ENCODE data around the gene VAT1L.
"Not testable (repeated sequence)": the region's sequence is repeated elsewhere in the genome, so short reads cannot be mapped to it uniquely, and the experiment has no call there.

The VAT1L gene

DNA sequence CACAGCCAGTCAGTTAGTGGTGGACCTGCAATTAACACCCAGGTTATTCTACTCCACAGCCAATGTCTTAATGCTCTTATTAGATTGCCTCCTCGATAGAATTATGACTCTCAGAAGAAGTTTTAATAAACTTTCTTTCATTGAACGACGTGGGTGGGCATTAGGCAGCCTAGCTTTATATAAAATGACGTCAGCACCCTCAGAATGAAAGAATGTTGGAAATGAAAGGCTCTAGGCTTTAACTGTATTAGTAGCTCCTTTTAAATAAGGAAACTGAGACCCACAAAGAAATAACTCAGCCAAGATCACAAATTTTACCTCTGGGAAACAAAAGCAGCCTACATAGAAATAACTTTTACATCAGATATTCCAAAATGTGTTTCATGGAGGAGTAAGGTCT lies 142.7 kb downstream of the VAT1L start:
- no peak overlapping the region for H3K4me3 ChIP-seq (ENCODE audit: low read depth, low read length)
- H3K79me2 ChIP-seq (ENCODE audit: control insufficient read depth, insufficient read depth, low read length, unreplicated experiment): no peaks in the 10 kb centered on the region
- H3K27me3 ChIP-seq (ENCODE audit: insufficient read depth, low read length): no peaks in the 10 kb centered on the region
- no peaks in the 10 kb centered on the region for H3K36me3 ChIP-seq (ENCODE audit: insufficient read depth, low read length)
- H3K4me1 ChIP-seq (ENCODE audit: control insufficient read depth, insufficient read depth, low read length, unreplicated experiment): no peaks in the 10 kb centered on the region
- no peak overlapping the region for H2AFZ ChIP-seq (ENCODE audit: low read length, unreplicated experiment)
- H3K27ac ChIP-seq (ENCODE audit: low read depth, low read length): no peak overlapping the region

DNA sequence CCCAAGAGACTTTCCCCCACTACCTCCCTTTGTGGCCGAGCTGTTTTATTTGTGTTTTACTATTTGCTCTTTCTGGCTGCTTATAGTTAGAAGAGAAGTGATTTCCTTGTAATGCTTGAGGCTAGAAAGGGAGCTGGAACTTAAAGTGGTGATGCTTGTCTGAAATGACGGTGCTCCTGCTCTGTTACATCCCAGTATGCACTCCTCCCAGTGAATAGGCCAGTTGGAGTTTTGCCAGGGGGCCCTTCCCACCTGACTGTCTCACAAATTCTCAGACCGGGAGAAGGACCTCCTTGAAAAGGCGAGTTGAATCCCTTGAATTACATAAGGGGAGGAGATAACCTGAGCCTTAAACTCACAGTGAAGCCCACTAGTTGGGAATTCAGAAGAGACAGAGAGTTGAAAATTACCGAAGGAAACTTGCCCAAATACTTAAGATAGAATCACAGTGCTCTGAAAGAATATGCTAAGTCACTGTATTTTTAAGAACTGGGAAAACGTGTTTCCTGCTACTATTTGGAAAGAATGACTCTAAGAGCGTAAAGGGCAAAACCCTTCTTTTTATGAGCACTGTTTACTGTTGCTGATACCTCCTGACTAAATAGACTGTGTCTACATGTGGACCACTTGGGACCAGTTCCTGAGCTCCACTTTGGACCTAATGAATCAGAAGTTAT lies 149.2 kb downstream of the VAT1L start:
- no peaks in the 10 kb centered on the region for H3K36me3 ChIP-seq (ENCODE audit: insufficient read depth, low read length)
- no peaks in the 10 kb centered on the region for H3K4me1 ChIP-seq (ENCODE audit: control insufficient read depth, insufficient read depth, low read length, unreplicated experiment)
- no peak overlapping the region for H3K4me3 ChIP-seq (ENCODE audit: low read depth, low read length)
- H3K27me3 ChIP-seq (ENCODE audit: insufficient read depth, low read length): no peaks in the 10 kb centered on the region
- H2AFZ ChIP-seq (ENCODE audit: low read length, unreplicated experiment): no peak overlapping the region
- no peak overlapping the region for H3K27ac ChIP-seq (ENCODE audit: low read depth, low read length)
- H3K79me2 ChIP-seq (ENCODE audit: control insufficient read depth, insufficient read depth, low read length, unreplicated experiment): no peaks in the 10 kb centered on the region

DNA sequence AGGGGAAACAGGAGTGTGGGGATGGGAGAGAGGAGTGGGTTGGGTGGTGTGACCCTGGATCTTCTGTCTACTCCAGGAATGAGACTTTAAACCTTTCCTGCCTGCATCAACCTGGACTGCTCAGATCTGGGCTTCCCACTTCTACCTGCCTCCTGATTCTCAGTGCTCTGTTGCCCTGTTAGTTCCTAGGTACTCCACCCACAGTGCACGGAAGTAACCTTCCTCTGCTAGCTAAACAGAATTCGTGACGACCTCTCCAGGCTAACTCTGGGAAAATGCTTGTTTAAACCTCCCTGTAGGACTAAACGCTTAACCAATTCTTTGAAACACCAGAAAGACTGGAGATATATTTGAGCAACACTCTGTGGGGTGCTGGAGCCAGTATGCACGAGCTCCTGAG lies 150.5 kb downstream of the VAT1L start:
- H3K27ac ChIP-seq (ENCODE audit: low read depth, low read length): no peak overlapping the region
- H3K79me2 ChIP-seq (ENCODE audit: control insufficient read depth, insufficient read depth, low read length, unreplicated experiment): no peaks in the 10 kb centered on the region
- no peak overlapping the region for H2AFZ ChIP-seq (ENCODE audit: low read length, unreplicated experiment)

DNA sequence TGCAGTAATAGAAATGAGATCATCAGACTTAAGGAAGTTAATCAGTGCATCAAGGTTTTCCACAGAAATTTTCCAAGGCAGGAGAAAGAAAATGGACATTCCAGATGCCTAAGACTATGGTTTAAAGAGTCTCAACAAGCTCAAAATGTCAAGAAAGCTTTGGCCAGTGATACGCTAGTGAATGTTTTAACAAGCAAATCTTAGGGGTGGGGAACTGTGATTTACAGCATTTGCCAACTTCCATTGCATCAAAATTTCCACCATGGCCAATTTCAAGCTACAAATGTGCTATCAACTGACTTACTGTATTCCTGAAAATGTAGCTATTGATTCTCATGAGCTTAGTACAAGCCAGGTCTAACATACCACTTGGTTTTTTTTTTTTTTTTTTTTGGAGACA lies 151.6 kb downstream of the VAT1L start:
- no peak overlapping the region for H3K4me3 ChIP-seq (ENCODE audit: low read depth, low read length)
- H3K27ac ChIP-seq (ENCODE audit: low read depth, low read length): no peak overlapping the region
- H3K27me3 ChIP-seq (ENCODE audit: insufficient read depth, low read length): no peaks in the 10 kb centered on the region
- H3K4me1 ChIP-seq (ENCODE audit: control insufficient read depth, insufficient read depth, low read length, unreplicated experiment): no peaks in the 10 kb centered on the region
- no peak overlapping the region for H2AFZ ChIP-seq (ENCODE audit: low read length, unreplicated experiment)
- no peaks in the 10 kb centered on the region for H3K36me3 ChIP-seq (ENCODE audit: insufficient read depth, low read length)
- no peaks in the 10 kb centered on the region for H3K79me2 ChIP-seq (ENCODE audit: control insufficient read depth, insufficient read depth, low read length, unreplicated experiment)

More for the DNA sequence above, 150.5 kb downstream of the VAT1L start:
- H3K27me3 ChIP-seq (ENCODE audit: insufficient read depth, low read length): no peaks in the 10 kb centered on the region
- no peaks in the 10 kb centered on the region for H3K36me3 ChIP-seq (ENCODE audit: insufficient read depth, low read length)
- no peak overlapping the region for H3K4me3 ChIP-seq (ENCODE audit: low read depth, low read length)
- no peaks in the 10 kb centered on the region for H3K4me1 ChIP-seq (ENCODE audit: control insufficient read depth, insufficient read depth, low read length, unreplicated experiment)

DNA sequence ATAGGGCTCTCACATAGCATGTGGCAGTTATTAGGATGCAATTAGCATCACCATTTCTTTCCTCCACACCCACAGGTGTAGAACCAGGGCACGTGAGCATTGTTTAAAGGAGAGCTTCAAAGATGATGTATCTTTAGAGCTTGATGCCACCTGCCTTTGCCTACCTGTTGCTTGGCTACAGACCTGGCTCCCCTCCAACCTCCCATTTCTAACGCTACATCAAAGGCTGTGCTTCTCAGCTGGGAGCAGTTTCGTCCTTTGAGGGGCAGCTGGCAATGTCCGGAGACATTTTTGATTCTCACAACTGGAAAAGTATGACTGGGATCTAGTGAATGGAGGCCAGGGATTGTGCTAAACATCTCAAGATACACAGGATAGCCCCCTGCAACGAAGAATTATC lies 155.4 kb downstream of the VAT1L start:
- Histone ChIP-seq H3K79me2 (ENCODE audit: control insufficient read depth, insufficient read depth, low read length, unreplicated experiment) (no peaks in the 10 kb centered on the region), H3K27ac (ENCODE audit: low read depth, low read length) (no peak overlapping the region), H3K4me1 (ENCODE audit: control insufficient read depth, insufficient read depth, low read length, unreplicated experiment) (no peaks in the 10 kb centered on the region), H3K4me3 (ENCODE audit: low read depth, low read length) (no peak overlapping the region), H3K27me3 (ENCODE audit: insufficient read depth, low read length) (no peaks in the 10 kb centered on the region), H2AFZ (ENCODE audit: low read length, unreplicated experiment) (no peak overlapping the region), H3K36me3 (ENCODE audit: insufficient read depth, low read length) (no peaks in the 10 kb centered on the region)

DNA sequence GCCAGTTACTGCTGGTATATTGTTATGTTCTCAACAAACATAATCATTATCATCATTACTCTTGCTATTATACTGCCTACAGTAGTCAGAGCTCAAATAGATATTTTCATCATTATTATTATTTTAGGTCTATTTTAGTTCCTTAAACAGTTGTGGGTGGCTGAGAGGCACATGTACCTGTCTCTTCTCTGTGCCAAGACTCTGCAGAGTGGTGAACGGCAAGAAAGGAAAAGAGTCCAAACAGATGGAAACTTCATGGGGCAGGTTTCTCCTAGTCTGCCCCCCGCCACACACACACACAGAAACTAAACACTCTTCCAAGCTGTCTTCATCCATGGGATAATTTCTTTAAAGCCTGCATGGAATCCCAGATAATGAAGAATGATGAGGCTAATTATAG lies 156.3 kb downstream of the VAT1L start:
- H3K79me2 ChIP-seq (ENCODE audit: control insufficient read depth, insufficient read depth, low read length, unreplicated experiment): no peaks in the 10 kb centered on the region
- no peaks in the 10 kb centered on the region for H3K27me3 ChIP-seq (ENCODE audit: insufficient read depth, low read length)
- no peaks in the 10 kb centered on the region for H3K36me3 ChIP-seq (ENCODE audit: insufficient read depth, low read length)
- H3K27ac ChIP-seq (ENCODE audit: low read depth, low read length): no peak overlapping the region
- no peaks in the 10 kb centered on the region for H3K4me1 ChIP-seq (ENCODE audit: control insufficient read depth, insufficient read depth, low read length, unreplicated experiment)
- no peak overlapping the region for H2AFZ ChIP-seq (ENCODE audit: low read length, unreplicated experiment)
- no peak overlapping the region for H3K4me3 ChIP-seq (ENCODE audit: low read depth, low read length)

DNA sequence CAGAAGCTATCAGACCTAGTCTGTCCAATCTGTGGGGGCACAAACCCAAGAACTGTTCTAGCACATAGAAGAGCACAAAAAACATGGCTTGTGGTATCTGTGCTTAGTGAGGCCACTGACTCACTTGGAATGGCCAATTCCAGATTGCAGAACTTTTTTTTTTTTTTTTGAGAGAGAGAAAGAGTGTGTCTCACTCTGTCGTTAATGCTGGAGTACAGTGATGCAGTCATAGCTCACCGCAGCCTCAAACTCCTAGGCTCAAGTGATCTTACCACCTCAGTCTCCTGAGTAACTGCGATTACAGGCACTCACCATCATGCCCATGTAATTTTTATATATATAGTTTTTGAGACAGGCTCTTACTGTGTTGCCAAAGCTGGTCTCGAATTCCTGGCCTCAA lies 156.8 kb downstream of the VAT1L start:
- Histone ChIP-seq H3K27ac (ENCODE audit: low read depth, low read length) (no peak overlapping the region), H3K79me2 (ENCODE audit: control insufficient read depth, insufficient read depth, low read length, unreplicated experiment) (no peaks in the 10 kb centered on the region), H3K4me1 (ENCODE audit: control insufficient read depth, insufficient read depth, low read length, unreplicated experiment) (no peaks in the 10 kb centered on the region), H2AFZ (ENCODE audit: low read length, unreplicated experiment) (no peak overlapping the region), H3K36me3 (ENCODE audit: insufficient read depth, low read length) (no peaks in the 10 kb centered on the region), H3K27me3 (ENCODE audit: insufficient read depth, low read length) (no peaks in the 10 kb centered on the region), H3K4me3 (ENCODE audit: low read depth, low read length) (no peak overlapping the region)

DNA sequence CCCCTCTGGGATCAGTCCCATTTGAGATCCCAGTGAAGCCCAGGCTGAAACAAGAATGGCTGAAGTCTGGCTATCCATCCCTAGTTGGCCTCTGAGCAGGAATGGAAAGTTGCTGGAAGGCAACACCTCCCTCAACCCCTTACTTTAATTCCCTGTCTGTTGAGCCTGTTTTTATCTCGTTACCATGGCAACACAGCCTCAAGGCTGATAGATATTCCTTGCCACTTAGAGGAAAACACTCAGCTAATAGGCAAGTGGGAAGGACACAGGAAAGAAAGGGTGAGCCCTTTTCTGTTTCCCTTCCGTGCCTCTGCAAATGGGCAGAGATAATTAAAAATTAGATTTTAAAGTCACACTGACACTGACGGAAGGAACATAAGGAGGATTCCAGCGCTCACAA lies 158.5 kb downstream of the VAT1L start:
- Histone ChIP-seq H3K4me1 (ENCODE audit: control insufficient read depth, insufficient read depth, low read length, unreplicated experiment) (no peaks in the 10 kb centered on the region), H3K27ac (ENCODE audit: low read depth, low read length) (no peak overlapping the region), H3K4me3 (ENCODE audit: low read depth, low read length) (no peak overlapping the region), H3K79me2 (ENCODE audit: control insufficient read depth, insufficient read depth, low read length, unreplicated experiment) (no peaks in the 10 kb centered on the region), H2AFZ (ENCODE audit: low read length, unreplicated experiment) (no peak overlapping the region), H3K27me3 (ENCODE audit: insufficient read depth, low read length) (no peaks in the 10 kb centered on the region), H3K36me3 (ENCODE audit: insufficient read depth, low read length) (no peaks in the 10 kb centered on the region)

DNA sequence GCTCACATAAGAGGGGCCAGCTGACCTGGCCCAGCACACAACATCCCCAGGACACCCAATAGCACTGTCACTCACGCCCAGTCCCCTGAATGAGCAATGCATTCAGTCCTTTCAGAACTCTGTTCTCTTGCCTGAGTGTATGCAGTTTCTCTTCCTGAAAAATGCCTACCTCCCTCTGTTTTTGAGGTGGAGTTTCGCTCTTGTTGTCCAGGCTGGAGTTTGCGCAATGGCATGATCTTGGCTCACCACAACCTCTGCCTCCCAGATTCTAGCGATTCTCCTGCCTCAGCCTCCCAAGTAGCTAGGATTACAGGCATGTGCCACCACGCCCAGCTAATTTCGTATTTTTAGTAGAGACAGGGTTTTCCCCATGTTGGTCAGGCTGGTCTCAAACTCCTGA lies 159.2 kb downstream of the VAT1L start:
- not testable (repeated sequence) for H3K36me3 ChIP-seq (ENCODE audit: insufficient read depth, low read length); H3K27me3 ChIP-seq (ENCODE audit: insufficient read depth, low read length); H3K4me1 ChIP-seq (ENCODE audit: control insufficient read depth, insufficient read depth, low read length, unreplicated experiment); H3K27ac ChIP-seq (ENCODE audit: low read depth, low read length); H2AFZ ChIP-seq (ENCODE audit: low read length, unreplicated experiment); H3K4me3 ChIP-seq (ENCODE audit: low read depth, low read length); H3K79me2 ChIP-seq (ENCODE audit: control insufficient read depth, insufficient read depth, low read length, unreplicated experiment)

DNA sequence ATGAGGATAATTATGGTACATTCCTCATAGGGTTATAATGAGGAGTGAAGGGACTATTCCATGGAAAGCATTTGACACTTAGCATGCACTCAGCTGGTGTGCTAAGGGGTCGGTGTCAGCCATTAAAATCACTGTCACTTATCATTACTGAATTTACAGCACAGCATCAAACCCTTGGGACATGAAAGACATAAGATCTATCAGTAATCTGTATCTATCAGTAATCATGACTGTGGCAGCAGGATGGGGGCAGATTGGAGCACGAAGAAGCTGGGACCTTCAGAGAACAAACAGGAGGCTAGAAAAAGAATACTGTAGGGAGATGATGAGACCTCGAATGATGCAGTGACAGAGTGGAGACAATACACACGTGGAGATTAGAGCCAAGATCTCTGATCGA lies 160.5 kb downstream of the VAT1L start:
- no peaks in the 10 kb centered on the region for H3K79me2 ChIP-seq (ENCODE audit: control insufficient read depth, insufficient read depth, low read length, unreplicated experiment)
- H2AFZ ChIP-seq (ENCODE audit: low read length, unreplicated experiment): no peak overlapping the region
- no peak overlapping the region for H3K4me3 ChIP-seq (ENCODE audit: low read depth, low read length)

DNA sequence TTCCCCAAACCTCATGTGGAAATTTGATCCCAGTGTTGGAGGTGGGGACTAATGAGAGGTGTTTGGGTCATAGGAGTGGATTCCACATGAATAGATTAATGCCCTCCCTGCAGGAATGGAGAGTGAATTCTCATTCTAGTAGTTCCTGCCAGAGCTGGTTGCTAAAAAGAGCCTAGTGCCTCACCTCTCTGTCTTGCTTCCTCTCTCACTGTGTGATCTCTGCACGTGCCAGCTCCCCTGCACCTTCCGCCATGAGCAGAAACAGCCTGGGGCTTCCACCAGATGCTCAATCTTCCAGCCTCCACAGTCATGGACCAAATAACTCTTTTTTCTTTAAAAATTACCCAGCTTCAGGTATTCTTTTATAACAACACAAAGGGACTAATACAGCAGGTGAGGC lies 161.1 kb downstream of the VAT1L start:
- H3K79me2 ChIP-seq (ENCODE audit: control insufficient read depth, insufficient read depth, low read length, unreplicated experiment): no peaks in the 10 kb centered on the region
- no peaks in the 10 kb centered on the region for H3K36me3 ChIP-seq (ENCODE audit: insufficient read depth, low read length)
- H3K27ac ChIP-seq (ENCODE audit: low read depth, low read length): no peak overlapping the region
- H2AFZ ChIP-seq (ENCODE audit: low read length, unreplicated experiment): no peak overlapping the region
- H3K27me3 ChIP-seq (ENCODE audit: insufficient read depth, low read length): no peaks in the 10 kb centered on the region
- H3K4me3 ChIP-seq (ENCODE audit: low read depth, low read length): no peak overlapping the region
- H3K4me1 ChIP-seq (ENCODE audit: control insufficient read depth, insufficient read depth, low read length, unreplicated experiment): no peaks in the 10 kb centered on the region

More for the DNA sequence above, 160.5 kb downstream of the VAT1L start:
- no peaks in the 10 kb centered on the region for H3K4me1 ChIP-seq (ENCODE audit: control insufficient read depth, insufficient read depth, low read length, unreplicated experiment)
- no peaks in the 10 kb centered on the region for H3K27me3 ChIP-seq (ENCODE audit: insufficient read depth, low read length)
- H3K27ac ChIP-seq (ENCODE audit: low read depth, low read length): no peak overlapping the region
- no peaks in the 10 kb centered on the region for H3K36me3 ChIP-seq (ENCODE audit: insufficient read depth, low read length)
